A172 (cell line): ENCODE data around the gene SFRP5. TPM values are rescaled to one million over a fixed set of nuclear protein-coding genes. Genes with fewer than 3 reads are reported as not detected.
A peak's percentile ranks its signal among the peaks of the same experiment; 100 is the strongest.

Source experiments
- DNase-seq: peaks from one replicate; pipeline ENCODE4 v3.0.0-alpha.2; 2015; ENCODE audit warnings: low spot score
- total RNA-seq: library from RNA; depleted of rRNA; stranded (reverse); fragments of >200 nt; shearing (Covaris generic); gene quantifications from 2 replicates; pipeline ENCODE4 v1.2.3, GENCODE V29; 2014

The SFRP5 gene
- total RNA-seq, 1 experiment from 2014 or later = not detected

DNA sequence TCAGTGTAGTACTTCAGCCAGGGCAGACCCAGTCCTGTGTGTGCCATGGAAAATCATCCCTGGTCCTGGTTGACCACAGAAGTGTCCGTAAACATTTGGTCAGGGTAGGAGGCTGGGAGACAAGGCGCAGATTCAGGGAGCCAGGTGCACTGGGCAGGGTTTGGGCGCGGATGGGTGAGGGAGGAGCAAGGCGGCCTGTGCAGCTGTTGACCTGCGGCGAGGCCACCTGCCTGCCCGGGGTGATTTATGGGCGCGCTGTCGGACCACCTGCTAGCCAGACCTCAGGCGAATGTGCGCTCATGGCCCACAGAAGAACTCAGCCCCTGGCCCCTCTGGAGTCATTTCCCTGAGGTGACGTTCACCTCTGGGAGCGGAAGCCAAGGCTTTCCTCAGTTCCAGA, 6.6 kb downstream of the SFRP5 start:
- no peak for DNase-seq

DNA sequence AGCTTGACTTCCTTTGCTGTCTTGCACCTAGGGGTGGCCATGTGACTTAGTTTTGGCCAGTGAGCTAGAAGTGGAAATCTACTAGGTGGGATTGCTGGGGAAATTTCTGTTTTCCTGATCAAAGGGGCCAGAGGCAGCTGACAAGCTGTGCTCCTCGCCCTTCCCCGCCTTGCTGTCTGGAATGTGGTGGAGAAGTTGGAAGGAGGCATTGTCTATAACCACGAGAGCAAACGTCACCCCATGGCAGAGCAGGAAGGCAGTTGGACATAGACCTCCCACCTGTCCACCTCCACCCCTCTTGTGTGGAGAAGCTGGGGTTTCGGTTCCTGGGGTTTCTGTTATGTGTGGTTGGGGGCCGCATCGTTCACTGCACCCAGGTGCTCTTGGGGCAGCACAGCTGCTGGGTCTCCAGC, 7.3 kb downstream of the SFRP5 start:
- DNase-seq = peak; percentile 18

DNA sequence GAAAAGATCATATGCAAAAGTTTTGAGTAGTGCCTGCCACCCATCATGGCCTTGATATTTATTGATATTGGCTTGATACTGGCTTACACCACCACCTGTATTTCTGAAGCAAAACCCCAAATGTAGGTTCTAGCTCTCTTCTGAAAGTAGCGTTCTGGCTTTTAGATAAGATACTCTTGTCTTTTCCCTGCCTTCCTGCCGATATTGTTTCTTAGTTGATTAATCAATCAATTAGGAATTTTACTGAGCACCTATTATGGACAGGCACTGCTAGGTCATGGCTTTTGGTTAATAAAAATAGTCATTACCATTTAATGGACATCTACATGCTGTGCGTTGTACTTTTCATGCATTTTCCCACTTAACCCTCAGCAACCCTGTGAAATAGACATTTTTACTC, 7.9 kb downstream of the SFRP5 start:
- DNase-seq = no peak

DNA sequence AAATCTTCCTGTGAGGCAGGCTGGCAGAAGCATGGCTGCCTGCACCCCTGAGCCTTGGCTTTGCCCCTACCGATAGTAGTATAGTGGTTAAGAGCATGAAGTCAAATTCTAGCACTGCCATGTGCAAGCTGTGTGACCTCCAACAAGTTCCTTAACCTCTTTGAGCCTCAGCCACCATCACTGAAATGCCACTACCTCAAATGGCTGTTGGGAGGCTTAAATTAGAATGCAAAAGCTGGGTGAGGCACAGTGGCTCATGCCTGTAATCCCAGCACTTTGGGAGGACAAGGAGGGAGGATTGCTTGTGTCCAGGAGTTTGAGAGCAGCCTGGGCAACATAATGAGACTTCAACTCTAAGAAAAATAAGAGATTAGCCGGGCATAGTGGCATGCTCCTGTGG, 8.4 kb downstream of the SFRP5 start:
- DNase-seq = no peak

DNA sequence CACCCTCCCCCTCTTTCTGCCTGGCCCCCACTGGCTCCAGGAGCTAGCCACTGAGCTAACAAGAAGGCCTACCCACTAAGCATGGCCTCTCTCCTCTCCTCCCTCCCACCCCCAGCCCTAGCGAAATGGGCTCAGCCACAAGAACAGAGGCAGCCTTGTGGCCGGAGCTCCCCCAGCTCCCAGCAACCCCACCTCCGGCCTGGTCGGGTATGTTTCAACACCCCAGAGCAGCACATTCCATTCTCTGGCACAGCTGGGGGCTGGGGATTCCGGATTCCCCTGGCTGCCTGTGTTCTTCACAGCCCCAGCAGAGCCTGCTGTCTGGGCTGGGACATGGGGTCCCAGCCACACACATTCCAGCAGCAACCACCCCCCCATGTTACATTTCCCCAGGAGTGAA, 9.0 kb downstream of the SFRP5 start:
- no peak for DNase-seq

DNA sequence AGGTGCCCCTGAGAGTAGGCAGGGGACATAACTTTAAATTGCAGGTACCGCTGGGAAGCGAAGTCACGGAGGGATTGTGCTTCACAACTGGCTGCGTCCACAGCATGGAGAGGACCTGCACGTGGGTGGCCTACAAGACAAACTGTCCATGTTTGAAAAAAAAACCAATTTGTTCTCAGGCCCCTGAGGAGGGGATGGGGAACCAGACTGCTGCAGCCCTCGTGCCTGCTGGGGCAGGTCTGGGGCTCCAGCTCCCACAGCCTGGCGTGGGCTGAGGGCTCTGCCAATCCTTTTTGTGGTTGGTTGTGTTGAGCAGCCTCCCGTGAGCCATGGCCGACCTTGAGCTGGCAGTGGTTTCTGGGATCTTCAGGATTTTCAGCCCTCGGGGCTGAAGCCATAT, 9.7 kb downstream of the SFRP5 start:
- no peak for DNase-seq

DNA sequence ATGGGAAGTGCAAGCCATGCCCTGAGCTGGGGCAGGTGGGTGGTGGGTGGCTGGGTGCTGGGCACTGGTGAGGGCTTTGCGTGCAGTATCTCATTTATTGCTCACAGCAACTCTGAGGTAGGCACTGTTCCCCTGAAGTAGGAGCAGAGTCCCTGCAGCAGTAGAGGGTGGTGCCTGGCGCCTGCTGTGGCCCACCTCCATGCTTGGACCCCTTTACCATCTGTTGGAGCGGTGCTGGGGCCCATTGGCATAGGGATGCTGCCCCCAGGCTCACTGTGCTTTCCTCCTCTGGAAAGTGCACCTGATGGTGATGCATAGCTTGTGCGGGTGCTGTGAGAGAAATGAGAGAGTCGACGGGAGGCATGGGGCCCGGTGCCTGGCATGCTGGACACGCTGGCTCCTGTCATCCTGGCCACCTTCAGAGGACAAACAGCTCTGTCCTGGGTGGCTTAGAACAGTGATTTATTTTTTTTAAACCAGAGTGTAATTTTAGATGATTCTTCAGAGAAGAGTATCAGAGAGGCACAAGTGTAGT, 10.4 kb downstream of the SFRP5 start:
- no peak for DNase-seq

DNA sequence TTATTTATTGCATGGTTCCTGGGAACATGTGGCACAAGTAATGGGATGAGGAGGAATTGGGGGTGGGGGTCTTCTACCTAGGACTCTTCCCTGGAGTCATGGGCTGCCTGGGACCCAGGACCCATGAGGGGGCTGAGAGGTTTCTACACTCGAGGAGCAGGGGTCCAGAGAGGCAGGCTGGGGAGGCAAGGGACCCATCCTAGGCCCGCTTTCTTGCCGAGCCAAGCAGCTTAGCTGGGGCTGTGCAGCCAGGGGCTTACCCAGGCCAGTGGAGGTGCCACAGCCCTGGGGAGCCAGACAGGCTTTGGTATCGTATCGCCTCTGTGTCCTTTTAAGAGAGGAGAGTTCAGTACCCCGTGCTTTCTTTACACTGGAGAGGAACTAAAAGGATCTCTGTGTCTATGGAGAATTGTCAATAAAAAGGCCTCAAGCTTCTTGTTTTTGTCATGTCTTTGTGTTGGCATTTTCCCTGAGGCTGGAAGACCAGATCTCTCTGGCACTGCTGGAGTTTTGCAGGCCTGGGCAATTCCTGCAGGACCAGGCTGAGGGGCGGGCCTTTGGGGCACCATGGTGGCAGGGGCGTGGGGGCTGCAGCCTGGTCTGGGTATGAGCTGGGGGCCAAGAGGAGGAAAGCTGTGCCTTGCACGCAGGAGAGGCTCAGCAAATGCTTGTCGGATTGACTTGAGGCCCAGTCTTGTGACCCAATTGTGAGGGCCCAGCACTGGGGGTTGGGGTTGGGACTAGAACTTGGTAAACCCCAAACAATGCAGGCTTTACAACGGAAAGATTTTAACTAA, 11.1 kb downstream of the SFRP5 start:
- DNase-seq = no peak

DNA sequence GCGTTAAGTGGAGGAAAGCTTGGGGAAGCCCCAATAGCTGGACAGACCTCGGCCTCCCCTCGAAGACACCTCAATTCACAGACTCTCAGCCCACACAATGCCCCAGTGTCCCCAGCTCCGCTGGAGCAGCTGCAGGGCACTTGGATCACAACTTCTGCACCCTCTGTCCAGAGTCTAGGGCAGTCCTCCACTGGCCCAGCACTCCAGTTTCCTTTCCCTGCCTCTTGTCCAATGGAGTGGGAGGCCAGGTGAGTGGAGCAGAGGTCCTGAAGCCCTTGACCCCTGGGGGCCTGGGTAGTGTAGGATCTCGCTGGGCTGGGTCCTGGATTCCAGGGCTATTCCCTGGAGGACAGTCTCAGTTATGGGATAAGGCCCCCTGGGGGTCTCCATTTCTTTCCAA, 11.9 kb downstream of the SFRP5 start:
- DNase-seq = no peak

DNA sequence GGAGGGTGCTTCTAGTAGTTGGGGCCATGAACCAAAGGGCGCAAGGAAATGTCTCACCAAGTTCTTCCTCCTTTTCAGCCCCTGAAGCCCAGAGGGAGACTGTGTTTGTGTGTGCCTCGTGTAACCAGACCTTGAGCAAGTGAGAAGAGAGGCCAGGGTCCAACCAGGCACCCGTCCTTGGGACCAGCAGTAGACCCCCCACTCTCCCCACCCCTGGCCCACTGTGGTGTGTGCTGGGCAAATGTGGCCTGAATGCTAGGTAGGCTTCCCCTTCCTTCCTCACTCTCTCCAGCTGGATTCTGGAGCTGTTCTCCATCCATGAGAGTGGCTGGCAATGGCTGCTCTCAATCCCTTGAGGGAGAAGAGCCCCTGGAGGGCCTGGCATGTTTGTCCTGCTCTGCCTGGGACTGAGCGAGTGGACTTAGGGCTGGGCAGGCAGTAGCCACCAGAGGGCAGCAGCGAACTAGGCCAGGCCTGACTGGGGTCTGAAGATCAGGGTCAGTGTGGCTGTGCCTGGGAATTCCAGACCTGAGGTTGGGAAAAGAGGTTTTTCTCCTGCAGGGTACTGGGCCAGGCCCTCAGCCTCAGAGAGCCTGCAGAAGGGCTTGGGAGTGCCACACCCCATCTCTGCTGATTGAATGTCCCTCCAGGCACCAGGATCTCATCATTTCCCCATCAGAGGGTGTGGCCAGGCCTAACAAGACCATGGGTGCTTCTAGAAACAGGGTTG, 12.5 kb downstream of the SFRP5 start:
- peak; percentile 61 for DNase-seq

DNA sequence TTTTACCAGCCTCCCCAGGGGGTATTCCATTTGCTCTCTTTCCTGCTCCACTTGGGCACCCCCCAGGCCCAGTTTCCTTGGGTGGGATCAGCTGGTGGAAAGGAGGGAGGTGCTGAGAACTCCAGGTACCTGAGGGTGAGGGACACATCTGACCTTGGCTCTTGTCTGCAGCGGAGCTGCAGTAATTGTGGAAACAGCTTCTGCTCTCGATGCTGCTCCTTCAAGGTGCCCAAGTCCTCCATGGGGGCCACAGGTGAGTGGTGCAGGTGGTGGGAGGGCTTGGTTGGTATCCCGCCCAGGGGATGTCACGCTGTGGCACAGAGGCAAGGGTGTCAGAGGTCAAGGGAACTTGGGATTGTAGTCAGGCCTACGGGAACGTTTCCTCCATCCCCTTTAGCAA, 14.3 kb downstream of the SFRP5 start:
- no peak for DNase-seq

DNA sequence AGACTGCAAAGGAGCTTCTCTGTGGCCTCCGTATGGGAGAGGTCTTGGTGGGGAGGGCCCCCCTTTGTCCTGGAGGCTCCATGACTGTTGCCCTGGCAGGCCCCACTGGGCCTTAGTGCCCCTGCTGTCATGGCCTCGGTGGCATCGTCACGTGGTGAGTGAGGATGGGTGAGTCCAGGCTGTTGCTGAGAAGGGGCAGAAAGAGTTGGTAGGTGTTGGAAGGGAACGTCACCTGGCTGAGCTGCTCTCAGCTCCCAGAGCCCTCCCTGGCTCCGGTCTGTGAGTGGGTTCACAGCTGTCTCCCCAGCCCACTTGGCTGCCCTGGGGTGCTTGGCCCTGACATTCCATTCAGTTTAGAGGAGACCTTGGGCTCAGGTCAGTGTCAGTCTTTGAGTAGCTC, 16.1 kb downstream of the SFRP5 start:
- no peak for DNase-seq

DNA sequence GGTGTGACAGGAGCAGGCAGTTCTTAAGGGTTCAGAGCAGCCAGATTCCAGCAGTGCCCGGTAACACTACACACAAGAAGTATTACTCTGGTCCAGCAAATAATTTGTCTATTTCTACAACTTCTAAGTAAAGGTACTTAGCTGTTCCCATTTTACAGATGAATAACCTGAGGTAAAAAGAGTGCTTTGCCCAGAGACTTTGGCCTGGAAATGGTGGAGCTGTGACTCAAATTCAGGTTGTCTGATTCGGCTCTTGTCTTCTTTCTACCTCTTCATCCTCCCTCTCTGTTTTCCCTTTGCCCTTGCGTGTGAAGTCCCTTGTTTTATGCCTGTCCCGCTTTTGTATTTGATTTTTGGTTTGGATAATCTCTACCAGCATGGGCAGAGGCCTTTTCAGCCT, 17.1 kb downstream of the SFRP5 start:
- no peak for DNase-seq

DNA sequence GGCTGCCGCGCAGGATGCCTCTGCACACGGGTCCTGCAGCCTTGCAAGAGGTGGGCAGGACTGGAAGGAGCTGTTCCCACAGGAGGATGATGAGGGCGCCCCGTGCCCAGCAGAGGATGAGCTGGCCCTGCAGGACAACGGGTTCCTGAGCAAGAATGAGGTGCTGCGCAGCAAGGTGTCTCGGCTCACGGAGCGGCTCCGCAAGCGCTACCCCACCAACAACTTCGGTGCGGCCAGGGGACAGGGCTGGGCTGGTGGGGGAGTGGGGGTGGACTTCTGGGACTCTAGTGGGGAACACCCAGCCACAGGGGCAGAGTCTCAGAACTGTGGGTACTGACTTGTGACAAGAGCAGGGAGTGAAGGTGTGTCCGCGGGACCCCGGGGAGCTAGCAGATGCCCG, 18.8 kb downstream of the SFRP5 start:
- DNase-seq = no peak

DNA sequence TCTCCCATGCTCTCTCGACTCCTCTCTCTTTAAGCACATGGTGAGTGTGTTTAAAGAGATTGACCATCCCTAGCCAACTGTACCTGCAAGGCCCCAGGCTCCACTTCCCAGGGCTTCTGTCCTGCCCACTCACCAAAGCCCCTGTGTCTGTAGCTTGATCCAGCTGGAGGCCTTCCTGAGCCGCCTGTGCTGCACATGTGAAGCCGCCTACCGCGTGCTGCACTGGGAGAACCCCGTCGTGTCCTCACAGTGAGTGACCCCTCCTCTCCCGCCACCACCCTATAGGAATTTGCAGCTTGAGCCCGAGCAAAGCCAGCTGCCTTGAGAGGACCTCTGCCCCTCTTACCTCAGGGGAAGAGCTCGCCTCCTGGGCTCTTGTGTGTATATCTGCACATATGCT, 23.7 kb downstream of the SFRP5 start:
- no peak for DNase-seq

DNA sequence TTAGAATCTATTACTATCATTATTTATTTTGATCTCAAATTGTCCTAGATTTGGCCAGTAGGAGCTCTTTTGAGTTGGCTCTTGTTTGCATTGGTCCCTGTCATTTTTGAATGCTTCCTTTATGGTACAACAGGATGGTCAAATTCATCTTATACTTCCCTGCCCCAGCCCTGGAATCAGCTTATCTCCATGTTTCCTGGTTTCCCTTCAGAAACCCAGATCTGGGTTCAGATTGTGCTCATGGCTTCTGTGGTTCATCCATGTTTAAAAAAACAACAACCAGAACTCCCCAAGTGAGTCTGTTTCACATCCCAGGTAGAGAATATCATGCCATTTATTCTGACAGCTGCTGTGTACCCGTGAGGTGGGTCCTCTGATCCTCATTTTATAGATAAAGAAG, 24.2 kb downstream of the SFRP5 start:
- DNase-seq = no peak

DNA sequence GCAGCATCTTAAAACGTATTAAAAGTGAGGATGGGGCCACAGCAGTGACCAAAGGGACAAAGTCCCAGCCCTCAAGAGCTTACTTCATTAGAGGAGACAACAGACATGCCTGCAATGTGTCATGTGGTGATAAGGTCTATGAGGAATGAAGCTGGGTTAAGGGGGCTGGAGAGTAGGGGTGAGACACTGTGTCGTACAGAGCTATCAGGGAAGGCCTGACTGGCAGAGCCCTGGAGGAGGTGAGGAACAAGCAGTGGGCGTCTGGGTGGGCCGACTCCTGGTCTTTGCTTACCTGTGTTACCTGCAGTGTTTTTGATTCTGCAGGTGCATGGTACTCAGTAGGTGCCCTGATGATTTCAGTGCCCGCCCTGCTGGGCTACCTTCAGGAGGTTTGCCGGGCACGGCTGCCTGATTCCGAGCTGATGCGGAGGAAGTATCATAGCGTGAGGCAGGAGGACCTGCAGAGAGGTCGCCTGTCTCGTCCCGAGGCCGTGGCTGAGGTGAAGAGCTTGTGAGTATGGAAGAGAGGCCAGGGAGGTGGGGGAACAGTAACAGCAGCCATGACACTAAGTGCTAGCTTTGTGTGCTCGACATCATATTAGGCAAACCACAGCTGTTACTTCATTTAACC, 27.3 kb downstream of the SFRP5 start:
- DNase-seq = no peak

DNA sequence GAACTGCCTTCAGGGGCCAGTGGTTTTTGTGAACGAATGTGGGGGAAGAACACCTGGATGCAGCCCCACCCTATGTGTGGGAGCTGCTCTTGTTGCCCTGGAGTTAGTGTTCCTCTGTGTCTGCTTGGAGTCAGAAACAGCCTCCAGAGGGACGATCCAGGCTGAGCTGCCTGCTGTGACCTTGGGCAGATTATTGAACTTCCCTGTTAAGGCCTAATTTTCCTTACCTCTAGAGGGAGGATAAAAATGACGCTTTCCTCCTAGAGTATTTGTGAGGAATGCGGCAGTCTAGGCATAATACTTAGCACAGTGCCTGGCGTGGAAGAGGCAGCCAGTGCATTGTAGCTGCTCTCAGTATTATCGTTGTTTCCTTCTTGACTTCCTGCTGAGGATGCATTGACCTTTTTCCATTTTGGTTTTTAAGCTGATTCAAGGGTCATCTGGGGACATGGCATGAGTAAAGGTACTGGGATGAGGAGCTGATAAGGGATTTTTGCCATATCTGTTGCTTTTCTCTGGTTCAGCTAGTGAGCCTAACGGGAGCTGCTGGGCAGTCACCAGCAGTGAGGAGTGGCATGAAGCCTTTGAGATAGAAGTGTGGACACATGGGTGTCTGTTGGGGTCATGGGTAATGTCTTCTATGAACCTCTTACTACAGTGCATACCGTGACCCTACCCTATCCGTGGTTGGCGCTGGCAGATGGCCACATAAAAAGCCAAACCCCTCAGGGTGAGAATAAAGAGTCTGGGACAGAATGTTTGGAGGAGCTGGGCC, 28.4 kb downstream of the SFRP5 start:
- DNase-seq = no peak

DNA sequence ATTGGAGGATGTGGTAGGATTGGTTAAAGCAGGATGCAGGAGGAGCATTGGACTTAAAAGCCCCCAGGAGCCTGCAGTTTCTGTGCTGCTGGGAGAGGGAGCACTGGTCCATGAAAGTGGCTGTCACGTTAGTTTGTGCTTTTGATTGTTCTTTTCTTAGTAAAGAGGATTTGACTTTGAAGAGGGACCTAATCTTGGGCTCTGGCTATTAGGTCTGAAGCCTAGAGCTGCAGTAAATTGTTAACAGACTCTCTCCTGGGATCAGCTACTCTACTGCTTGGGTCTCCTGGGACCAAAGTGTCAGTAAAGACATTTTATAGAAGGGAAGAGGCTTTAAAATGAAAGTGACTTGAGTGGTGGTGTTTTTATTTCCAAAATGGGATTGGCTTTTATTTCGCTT, 31.2 kb downstream of the SFRP5 start:
- no peak for DNase-seq

DNA sequence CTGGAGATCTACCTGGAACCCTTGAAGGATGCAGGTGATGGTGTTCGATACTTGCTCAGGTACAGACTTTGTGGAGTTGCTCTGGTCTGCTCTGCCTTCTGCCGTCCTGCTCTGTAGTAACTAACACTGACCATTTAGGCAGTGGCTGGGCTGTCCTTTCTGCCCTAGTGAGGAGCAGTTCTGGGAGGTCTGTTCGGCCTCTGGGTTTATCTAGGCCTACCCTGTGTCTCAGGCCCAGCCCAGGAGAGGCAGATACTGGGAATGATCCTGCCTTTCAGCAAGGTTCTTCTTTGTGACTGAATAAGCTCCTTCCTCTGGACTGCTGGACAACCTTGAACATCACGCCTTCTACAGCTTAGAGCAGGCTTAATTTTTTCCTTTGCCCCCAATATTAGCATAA, 33.2 kb downstream of the SFRP5 start:
- no peak for DNase-seq

DNA sequence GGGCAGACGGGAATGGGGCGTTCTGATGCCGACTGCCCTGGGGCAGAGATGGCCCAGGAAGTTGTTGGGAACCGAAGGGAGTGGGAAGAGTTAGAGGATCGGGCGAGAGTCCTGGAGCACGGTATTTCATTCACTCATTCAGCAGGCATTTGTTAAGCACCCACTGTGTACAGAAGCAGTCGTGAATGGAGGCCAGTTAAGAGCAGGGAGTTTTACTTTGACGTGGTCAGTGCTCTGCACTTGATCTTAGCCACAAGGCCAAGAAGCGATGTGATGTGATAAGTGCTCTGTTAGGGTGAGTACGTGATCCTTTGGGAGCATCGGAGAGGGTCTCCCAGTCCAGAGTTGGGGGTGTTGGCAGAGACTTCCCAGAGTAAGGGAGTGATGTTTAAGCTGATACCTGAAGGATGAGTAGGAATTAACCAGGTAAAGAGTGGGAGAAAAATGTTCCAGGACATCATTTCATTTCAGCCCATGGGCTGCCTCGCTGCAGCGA, 34.0 kb downstream of the SFRP5 start:
- no peak for DNase-seq
